Activated T-cell treated with anti-CD3 and anti-CD28 coated beads, Interleukin-2, amount 50 U/mL, for 72 hours (primary cell): ENCODE measurements around the gene MRPS27. TPM values are rescaled to one million over a fixed set of nuclear protein-coding genes. Genes with fewer than 3 reads are reported as not detected.

Source experiments
- ATAC-seq, 2 donors: fragments of 150-1000 bp; cut with Tn5 transposase; replicated peaks in 1 of 2; 2 replicates each; pipeline ENCODE4 v1.10.0; 2021; ENCODE audit warnings: moderate library complexity in 2 of 2, mild to moderate bottlenecking in 1 of 2
- DNase-seq, 2 donors: peaks; one replicate each; pipeline ENCODE4 v3.0.0; 2021 to 2022; ENCODE audit warnings: mixed read lengths in 1 of 2
- H3K27ac Mint-ChIP-seq: one replicate; pipeline ENCODE4 v1.8.0; 2022; ENCODE audit warnings: mild to moderate bottlenecking, moderate library complexity, mixed read lengths
- H3K27me3 Mint-ChIP-seq: one replicate; pipeline ENCODE4 v1.8.0; 2022; ENCODE audit warnings: low read depth, mixed read lengths
- H3K36me3 Mint-ChIP-seq, 2 donors: one replicate each; pipeline ENCODE4 v1.8.0; 2022; ENCODE audit warnings: mixed read lengths in 2 of 2, mild to moderate bottlenecking in 1 of 2; ENCODE audit not compliant: insufficient read depth in 2 of 2
- H3K4me1 Mint-ChIP-seq: one replicate; pipeline ENCODE4 v1.8.0; 2022; ENCODE audit warnings: low read depth, mixed read lengths
- H3K4me3 Mint-ChIP-seq, 2 donors: one replicate each; pipeline ENCODE4 v1.8.0; 2022; ENCODE audit warnings: mild to moderate bottlenecking in 2 of 2, mixed read lengths in 2 of 2, moderate library complexity in 2 of 2
- H3K9me3 Mint-ChIP-seq, 2 donors: one replicate each; pipeline ENCODE4 v1.8.0; 2022; ENCODE audit warnings: mixed read lengths in 2 of 2
- total RNA-seq, 2 donors: library from RNA; stranded (reverse); gene quantifications; one replicate each; pipeline ENCODE4 v1.2.3, GENCODE V29; 2022

The MRPS27 gene
- total RNA-seq, 2 donors from 2014 or later: 80.5 to 83.7 TPM

DNA sequence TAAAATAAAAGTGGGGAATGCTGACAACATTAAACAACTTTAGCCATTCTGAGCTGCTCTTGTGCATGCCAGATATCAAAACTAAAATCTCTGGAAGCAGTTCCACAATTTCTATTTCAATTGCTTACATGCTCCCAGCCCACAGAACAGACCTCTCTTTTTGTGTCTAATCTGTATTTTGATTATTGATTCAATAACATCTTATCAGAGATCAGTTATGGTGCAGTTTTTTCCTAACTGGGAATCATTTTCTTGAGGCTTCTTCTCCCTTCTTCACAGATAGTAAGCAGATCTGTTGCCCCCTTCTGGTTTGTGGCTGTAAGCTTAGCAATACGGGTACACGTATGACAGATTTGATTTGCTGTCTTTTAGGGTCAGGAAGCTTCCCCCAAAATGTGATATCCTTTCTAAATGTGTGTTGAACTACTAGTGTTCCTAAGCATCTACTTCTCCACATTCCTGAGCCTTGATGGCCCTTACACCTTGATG lies 39.4 kb downstream of the MRPS27 start:
- Mint-ChIP-seq H3K4me3 (no peak overlapping the region), H3K4me1 (peaks cover 9% of the 10 kb centered on the region), H3K27ac (no peak overlapping the region), H3K36me3 (peaks cover 9 to 43% of the 10 kb centered on the region in 2 donors), H3K27me3 (no peaks in the 10 kb centered on the region), H3K9me3 (peaks cover 0 to 5% of the 10 kb centered on the region in 2 donors)
- ATAC-seq (no peak), DNase-seq (no peak)

DNA sequence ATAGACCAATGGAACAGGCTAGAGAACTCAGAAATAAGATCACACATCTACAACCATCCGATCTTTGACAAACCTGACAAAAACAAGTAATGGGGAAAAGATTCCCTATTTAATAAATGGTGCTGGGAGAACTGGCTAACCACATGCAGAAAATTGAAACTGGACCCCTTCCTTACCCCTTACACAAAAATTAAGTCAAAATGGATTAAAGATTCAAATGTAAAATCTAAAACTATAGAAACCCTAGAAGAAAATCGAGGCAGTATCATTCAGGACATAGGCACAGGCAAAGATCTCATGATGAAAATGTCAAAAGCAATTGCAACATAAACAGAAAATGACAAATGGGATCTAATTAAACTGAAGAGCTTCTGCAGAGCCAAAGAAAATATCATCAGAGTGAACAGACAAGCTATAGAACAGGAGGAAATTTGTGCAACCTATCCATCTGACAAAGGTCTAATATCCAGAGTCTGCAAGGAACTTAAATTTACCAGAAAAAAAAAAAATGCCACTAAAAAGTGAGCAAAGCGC lies 43.8 kb downstream of the MRPS27 start:
- Mint-ChIP-seq H3K9me3 (peaks cover 0 to 5% of the 10 kb centered on the region in 2 donors), H3K4me3 (no peak overlapping the region), H3K36me3 (peaks cover 7 to 29% of the 10 kb centered on the region in 2 donors), H3K27ac (no peak overlapping the region), H3K4me1 (peaks cover 10% of the 10 kb centered on the region), H3K27me3 (no peaks in the 10 kb centered on the region)
- ATAC-seq (no peak), DNase-seq (no peak)

DNA sequence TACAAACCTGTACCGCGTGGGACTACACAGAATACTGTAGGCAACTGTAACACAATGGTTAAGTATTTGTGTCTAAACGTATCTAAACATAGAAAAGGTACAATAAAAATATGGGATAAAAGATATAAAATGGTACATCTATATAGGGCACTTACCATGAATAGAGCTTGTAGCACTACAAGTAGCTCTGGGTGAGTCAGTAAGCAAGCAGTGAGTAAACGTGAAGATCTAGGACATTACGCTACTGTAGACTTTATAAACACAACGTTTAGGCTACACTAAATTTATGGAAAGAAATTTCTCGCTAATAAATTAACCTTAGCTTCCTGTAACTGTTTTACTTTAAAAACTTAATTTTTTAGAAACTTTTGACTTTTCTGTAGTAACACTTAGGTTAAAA lies 46.5 kb downstream of the MRPS27 start:
- H3K9me3 Mint-ChIP-seq: peaks cover 0 to 5% of the 10 kb centered on the region in 2 donors
- no peaks in the 10 kb centered on the region for H3K27me3 Mint-ChIP-seq
- peaks cover 10% of the 10 kb centered on the region for H3K4me1 Mint-ChIP-seq
- no peak for ATAC-seq
- no peak overlapping the region for H3K27ac Mint-ChIP-seq
- no peak for DNase-seq
- H3K4me3 Mint-ChIP-seq: no peak overlapping the region
- peaks cover 7 to 20% of the 10 kb centered on the region in 2 donors for H3K36me3 Mint-ChIP-seq

DNA sequence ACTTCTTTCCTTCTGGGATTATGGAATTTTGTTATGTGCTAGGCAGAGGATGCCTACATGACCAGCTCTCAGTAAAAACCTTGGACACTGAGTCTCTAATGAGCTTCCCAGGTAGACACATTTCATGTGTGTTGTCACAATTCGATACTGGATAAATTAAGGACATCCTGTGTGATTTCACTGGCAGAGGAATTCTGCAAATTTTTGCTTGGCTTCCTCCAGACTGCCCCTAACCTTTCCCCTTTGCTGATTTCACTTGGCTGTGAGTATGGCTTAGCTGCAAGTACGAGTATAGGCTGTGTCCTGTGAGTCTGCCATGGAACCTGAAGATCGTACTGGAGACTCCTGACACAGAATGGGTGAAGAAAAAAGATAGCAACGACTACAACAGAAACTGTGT lies 47.6 kb downstream of the MRPS27 start:
- H3K27me3 Mint-ChIP-seq: no peaks in the 10 kb centered on the region
- ATAC-seq (no peak), DNase-seq (no peak)
- no peak overlapping the region for H3K4me3 Mint-ChIP-seq
- peaks cover 0 to 5% of the 10 kb centered on the region in 2 donors for H3K9me3 Mint-ChIP-seq
- no peak overlapping the region for H3K27ac Mint-ChIP-seq
- H3K4me1 Mint-ChIP-seq: peaks cover 10% of the 10 kb centered on the region
- H3K36me3 Mint-ChIP-seq: peaks cover 5 to 21% of the 10 kb centered on the region in 2 donors

DNA sequence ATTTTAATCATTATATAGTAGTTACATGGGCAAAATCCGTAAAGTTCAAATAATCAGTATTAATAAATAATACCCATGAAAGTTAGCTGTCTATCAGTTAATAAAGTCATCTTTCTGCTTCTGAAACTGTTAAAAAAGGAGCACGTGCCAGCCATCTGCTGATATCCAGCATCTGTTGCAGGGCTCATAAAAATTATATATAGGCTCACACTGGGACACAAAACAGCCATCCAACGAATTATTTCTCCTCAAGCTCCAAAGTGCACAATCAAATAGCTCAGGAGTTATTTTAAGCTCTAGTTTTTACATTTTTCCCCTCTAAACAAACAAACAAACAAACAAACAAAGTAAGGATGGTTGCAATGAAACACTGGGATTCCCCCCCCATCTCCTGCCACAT lies 48.3 kb downstream of the MRPS27 start:
- ATAC-seq (no peak), DNase-seq (no peak)
- peaks cover 0 to 5% of the 10 kb centered on the region in 2 donors for H3K9me3 Mint-ChIP-seq
- H3K36me3 Mint-ChIP-seq: peaks cover 3 to 15% of the 10 kb centered on the region in 2 donors
- H3K4me3 Mint-ChIP-seq: no peak overlapping the region
- H3K27ac Mint-ChIP-seq: no peak overlapping the region
- no peaks in the 10 kb centered on the region for H3K27me3 Mint-ChIP-seq
- H3K4me1 Mint-ChIP-seq: peaks cover 10% of the 10 kb centered on the region

DNA sequence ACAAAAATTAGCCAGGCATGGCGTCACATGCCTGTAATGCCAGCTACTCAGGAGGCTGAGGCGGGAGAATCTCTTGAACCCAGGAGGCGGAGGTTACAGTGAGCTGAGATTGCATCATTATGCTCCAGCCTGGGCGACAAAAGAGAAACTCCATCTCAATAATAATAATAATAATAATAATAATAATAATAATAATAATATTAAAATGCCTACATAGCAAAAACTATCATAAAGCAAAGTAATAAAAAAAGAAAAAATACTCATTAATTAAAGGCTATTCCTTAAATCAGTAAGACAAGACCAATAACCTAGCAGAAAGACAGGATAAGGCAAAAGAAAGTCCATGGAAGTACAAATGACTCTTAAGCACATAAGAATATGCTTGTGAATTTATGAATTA lies 50.0 kb downstream of the MRPS27 start:
- Mint-ChIP-seq H3K27ac (no peak overlapping the region), H3K4me3 (no peak overlapping the region), H3K36me3 (peaks cover 0 to 6% of the 10 kb centered on the region in 2 donors), H3K27me3 (no peaks in the 10 kb centered on the region), H3K9me3 (no peaks in the 10 kb centered on the region), H3K4me1 (no peaks in the 10 kb centered on the region)
- DNase-seq (no peak), ATAC-seq (no peak)

DNA sequence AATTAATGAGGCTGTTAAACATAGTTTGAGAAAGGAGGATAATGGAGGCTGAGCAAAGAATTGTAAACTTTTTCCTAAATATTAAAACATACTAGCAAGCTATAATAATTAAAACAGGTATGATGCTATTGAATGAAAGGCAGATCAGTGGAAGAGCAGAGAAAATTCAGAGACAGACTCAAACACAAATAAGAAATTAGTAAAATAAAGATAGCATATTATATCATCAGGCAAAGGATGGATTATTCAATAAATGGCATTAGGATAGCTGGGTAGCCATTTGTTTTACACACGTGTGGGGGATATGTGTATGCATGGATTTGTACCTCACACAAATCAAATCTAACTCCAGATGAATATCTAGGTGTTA lies 50.6 kb downstream of the MRPS27 start:
- no peaks in the 10 kb centered on the region for H3K27me3 Mint-ChIP-seq
- no peak overlapping the region for H3K27ac Mint-ChIP-seq
- no peak for ATAC-seq
- H3K9me3 Mint-ChIP-seq: no peaks in the 10 kb centered on the region
- peaks cover 0 to 8% of the 10 kb centered on the region in 2 donors for H3K36me3 Mint-ChIP-seq
- no peak for DNase-seq
- H3K4me3 Mint-ChIP-seq: no peak overlapping the region
- no peaks in the 10 kb centered on the region for H3K4me1 Mint-ChIP-seq

DNA sequence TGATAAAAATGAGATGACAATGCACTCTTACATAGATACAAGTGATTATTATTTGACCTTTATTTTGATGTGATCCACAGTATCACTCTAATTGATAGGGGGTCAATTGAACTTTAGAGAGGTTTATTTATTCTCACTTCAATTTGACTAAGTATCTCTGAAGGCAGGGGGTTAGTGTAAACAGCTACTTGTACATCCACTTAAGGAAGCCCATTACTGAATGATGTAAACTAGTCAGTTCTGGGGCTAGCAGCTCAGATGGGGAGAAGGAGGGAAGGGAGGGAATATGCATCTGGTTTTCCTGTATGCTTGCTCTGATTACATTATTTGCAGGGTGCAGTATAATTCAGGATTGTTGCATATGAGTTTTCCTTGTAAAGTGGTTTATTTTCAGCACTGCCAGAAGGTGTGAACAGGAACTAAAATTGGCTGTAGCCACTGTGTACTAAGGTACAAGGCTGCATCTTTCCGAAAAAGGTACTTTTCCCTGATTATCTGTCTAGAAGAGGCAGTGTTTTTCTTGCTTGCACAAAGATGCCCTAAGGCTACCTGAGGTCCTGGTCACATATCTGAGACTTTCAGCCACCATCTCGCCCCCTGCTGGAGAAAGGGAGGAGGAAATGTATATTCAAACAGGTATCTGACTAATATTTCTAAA lies 51.2 kb downstream of the MRPS27 start:
- Mint-ChIP-seq H3K36me3 (peaks cover 0 to 8% of the 10 kb centered on the region in 2 donors), H3K4me3 (no peak overlapping the region), H3K9me3 (no peaks in the 10 kb centered on the region), H3K4me1 (no peaks in the 10 kb centered on the region), H3K27ac (no peak overlapping the region), H3K27me3 (no peaks in the 10 kb centered on the region)
- ATAC-seq: no peak
- DNase-seq: peak; percentile 35 to 45

DNA sequence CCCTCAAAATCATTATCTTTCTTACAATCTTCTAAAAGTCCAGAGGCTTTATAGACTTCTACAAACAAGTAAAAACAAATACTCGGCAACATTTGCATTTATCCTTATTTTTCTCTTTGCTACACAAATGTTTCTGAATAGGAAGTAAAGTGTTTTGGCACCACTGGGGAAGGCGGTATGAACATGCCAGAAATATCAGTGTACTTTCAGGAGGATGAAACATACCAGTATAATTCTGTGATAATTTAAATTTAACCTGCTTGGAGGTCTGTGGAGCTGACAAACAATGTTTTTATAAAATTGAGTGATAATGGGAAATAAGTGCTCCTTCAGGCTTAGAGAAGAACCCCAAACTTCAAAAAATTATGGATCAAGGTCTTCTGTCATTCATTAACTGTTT lies 51.8 kb downstream of the MRPS27 start:
- Mint-ChIP-seq H3K9me3 (no peaks in the 10 kb centered on the region), H3K27me3 (no peaks in the 10 kb centered on the region), H3K27ac (no peak overlapping the region), H3K4me1 (no peaks in the 10 kb centered on the region), H3K4me3 (no peak overlapping the region), H3K36me3 (peaks cover 0 to 8% of the 10 kb centered on the region in 2 donors)
- ATAC-seq (no peak), DNase-seq (no peak)

DNA sequence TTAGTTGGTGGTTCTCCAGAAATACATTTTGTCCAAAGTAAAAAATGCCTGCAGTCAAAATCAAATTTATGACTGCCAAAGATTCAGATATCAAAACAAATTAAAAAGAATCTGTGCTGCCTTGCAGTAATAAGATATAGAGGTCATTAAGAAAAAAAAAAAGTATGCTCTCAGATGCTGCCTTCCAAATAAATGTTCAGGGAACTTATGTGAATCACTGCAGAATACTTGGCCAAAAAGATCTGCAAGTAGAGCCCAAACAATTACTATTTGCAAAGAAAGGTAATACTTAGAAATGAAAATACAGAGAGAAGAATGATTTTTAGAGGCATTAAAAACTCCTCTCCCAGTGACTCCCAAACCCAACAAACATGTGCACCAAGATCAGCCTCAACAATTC lies 52.4 kb downstream of the MRPS27 start:
- no peaks in the 10 kb centered on the region for H3K9me3 Mint-ChIP-seq
- H3K36me3 Mint-ChIP-seq: peaks cover 0 to 10% of the 10 kb centered on the region in 2 donors
- no peaks in the 10 kb centered on the region for H3K27me3 Mint-ChIP-seq

DNA sequence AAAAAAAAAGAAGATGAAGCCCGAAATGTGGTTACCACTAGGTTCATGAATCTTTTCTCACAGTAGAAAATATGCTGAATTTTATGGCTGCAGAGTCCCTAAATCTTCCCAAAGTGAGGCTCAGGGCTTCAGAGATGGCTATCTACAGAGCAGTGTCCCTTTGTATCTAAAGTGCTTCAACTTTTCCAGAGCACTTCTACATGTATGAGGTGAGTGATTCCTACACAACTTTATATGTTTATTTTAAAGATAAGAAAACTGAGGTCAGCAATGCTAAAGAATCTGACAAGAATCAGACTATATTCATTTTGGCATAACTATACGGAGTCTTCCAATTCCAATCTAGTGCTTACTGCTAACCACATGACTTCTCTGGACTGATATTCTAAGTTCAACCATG lies 53.2 kb downstream of the MRPS27 start:
- Mint-ChIP-seq H3K36me3 (peaks cover 0 to 10% of the 10 kb centered on the region in 2 donors), H3K4me1 (no peaks in the 10 kb centered on the region), H3K4me3 (no peak overlapping the region), H3K27ac (no peak overlapping the region), H3K9me3 (no peaks in the 10 kb centered on the region), H3K27me3 (no peaks in the 10 kb centered on the region)
- DNase-seq: no peak
- no peak for ATAC-seq

More for the DNA sequence above, 52.4 kb downstream of the MRPS27 start:
- no peak for ATAC-seq
- Mint-ChIP-seq H3K4me3 (no peak overlapping the region), H3K27ac (no peak overlapping the region), H3K4me1 (no peaks in the 10 kb centered on the region)
- DNase-seq: no peak

DNA sequence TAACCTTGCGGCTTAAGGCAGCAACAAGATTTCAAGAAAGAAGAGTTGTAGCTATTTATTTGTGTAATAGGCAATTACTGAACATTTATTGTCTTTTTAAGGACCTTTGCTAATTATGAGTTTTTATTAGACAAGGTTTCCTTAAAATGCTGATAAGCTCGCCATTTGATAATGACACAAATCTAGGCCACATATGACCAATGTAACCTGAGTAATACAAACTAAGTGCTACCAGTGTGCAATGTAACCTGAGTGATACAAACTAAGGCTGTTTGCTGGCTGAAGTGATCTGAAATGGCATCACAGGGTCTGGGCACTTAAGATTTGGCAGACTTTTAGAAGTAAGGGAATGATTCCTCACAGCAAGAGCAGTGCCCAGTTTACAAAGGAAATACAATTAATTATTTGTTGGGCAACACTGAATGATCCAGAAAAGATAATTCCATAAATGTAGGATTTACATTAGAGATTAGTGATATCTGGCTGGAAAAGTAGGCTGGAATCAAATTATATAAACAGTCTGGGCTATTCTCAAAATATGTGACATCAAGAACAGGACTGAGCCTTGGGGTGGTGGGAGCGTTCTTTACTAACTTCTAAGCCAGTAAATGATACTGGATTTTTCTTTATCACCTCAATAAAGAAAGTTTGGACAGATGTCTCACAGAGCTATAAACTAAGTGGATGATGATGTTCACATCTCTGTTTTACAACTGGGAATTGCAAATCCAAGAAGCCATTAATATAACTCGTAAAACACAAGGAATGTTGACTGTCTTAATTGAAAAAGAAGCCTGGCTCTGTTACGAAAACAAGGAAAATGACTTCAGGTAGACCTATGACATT lies 54.8 kb downstream of the MRPS27 start:
- Mint-ChIP-seq H3K9me3 (no peaks in the 10 kb centered on the region), H3K4me1 (no peaks in the 10 kb centered on the region), H3K27me3 (no peaks in the 10 kb centered on the region), H3K36me3 (peaks cover 0 to 10% of the 10 kb centered on the region in 2 donors), H3K4me3 (no peak overlapping the region), H3K27ac (no peak overlapping the region)
- DNase-seq (no peak), ATAC-seq (no peak)

DNA sequence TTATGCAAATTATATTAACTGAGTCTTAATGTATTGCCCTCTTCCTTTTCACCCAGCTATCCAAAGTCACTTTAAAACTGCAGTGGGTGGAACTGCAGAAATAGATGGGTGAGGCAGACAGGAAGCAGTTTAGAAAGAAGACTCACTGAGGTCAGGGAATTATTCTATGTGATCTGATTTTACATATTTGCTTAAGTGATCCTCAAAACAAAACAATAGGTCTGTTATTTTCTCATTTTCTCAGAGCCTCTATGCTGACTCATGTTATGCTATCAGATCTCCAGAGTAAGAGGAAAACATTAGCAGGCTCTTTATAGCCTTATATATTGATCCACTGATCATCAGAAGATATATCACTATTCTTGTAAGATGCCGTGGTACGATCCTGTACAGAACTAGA lies 63.5 kb downstream of the MRPS27 start:
- no peak overlapping the region for H3K27ac Mint-ChIP-seq

More for the DNA sequence above, 63.5 kb downstream of the MRPS27 start:
- no peak for DNase-seq
- Mint-ChIP-seq H3K4me1 (no peaks in the 10 kb centered on the region), H3K4me3 (no peak overlapping the region), H3K9me3 (no peaks in the 10 kb centered on the region), H3K36me3 (peaks cover 2 to 9% of the 10 kb centered on the region in 2 donors), H3K27me3 (no peaks in the 10 kb centered on the region)
- ATAC-seq: no peak
